A549 treated with CORT108297 at 1 μM for 4 hours (cell line): ENCODE measurements around the gene KCTD10. TPM values are rescaled to one million over a fixed set of nuclear protein-coding genes. Genes with fewer than 3 reads are reported as not detected.

Experiments used
- total RNA-seq: library from RNA; stranded (reverse); fragments of 200-300 nt; extraction: Qiagen RNA extraction; gene quantifications from 5 replicates; pipeline ENCODE4 v1.2.3, GENCODE V29; 2022

Gene KCTD10
- total RNA-seq, result 39.5 to 53.6 TPM (median 44.7 TPM) in 5 replicates

GRCh38 chr12:109477185-109477962 is at the start of gene KCTD10, which contains the start of gene UBE3B:
Gene KCTD10 (minus strand): TSS chr12:109477300. CDS start chr12:109477262, 38 bp downstream.
Gene UBE3B (plus strand): TSS chr12:109477634. CDS start chr12:109483552, 5,918 bp downstream.

Other genes starting within 250 kb of the KCTD10 start
- 0.05 to 0.06 TPM in 2 of 5 replicates, not detected in the others for gene FOXN4, start 168.0 kb downstream of the KCTD10 start, total RNA-seq
- not detected in 5 replicates for gene MYO1H, start 129.4 kb downstream of the KCTD10 start, total RNA-seq
- gene UBE3B, start 334 bp upstream of the KCTD10 start, total RNA-seq, result 12.5 to 15.2 TPM (median 13.5 TPM) in 5 replicates
- gene MMAB, start 96.2 kb upstream of the KCTD10 start, total RNA-seq, result 26.5 to 32.3 TPM (median 28.4 TPM) in 5 replicates
- 6.3 to 9.4 TPM (median 8.1 TPM) in 5 replicates for gene MVK, start 96.5 kb upstream of the KCTD10 start, total RNA-seq
- 3.4 to 7.2 TPM (median 5.2 TPM) in 5 replicates for gene FAM222A, start 236.5 kb upstream of the KCTD10 start, total RNA-seq